A549 treated with CORT108297 at 1 μM for 4 hours (cell line): ENCODE measurements around the gene SYPL1. TPM values are rescaled to one million over a fixed set of nuclear protein-coding genes. Genes with fewer than 3 reads are reported as not detected.

Experiments used
- total RNA-seq: library from RNA; stranded (reverse); fragments of 200-300 nt; extraction: Qiagen RNA extraction; gene quantifications from 5 replicates; pipeline ENCODE4 v1.2.3, GENCODE V29; 2022

The SYPL1 gene
- 84.4 to 102 TPM (median 90.9 TPM) in 5 replicates for total RNA-seq

GRCh38 chr7:106112118-106112971 lies at the start of gene SYPL1:
Gene SYPL1 (minus strand): TSS chr7:106112312. CDS start chr7:106112208, 104 bp downstream.

Other genes starting within 250 kb of the SYPL1 start
- 6.1 to 6.5 TPM (median 6.3 TPM) in 5 replicates for gene ATXN7L1, start 235.7 kb downstream of the SYPL1 start, total RNA-seq
- gene CDHR3, start 149.0 kb downstream of the SYPL1 start, total RNA-seq, result 4.3 to 6.1 TPM (median 4.9 TPM) in 5 replicates
- 112 to 165 TPM (median 121 TPM) in 5 replicates for gene NAMPT, start 172.7 kb upstream of the SYPL1 start, total RNA-seq